ENCODE measurements around the gene FREM1.

GRCh38 chr9:14906000-14906399, 4.2 kb downstream of the FREM1 start:
- TF ChIP-seq CTCF (conservative IDR thresholded peaks at IDR 0.05; ENCODE audit: low read depth, low read length) = no peak
- no peak for TF ChIP-seq NFE2L2 (IDR thresholded peaks at IDR 0.05; ENCODE audit: low read depth, low read length)
- no peak for TF ChIP-seq SMC3 (IDR thresholded peaks at IDR 0.05; ENCODE audit: low read depth, low read length)
- no peak for TF ChIP-seq RFX5 (IDR thresholded peaks at IDR 0.05; ENCODE audit: low read depth, low read length)
- TF ChIP-seq POLR2A (IDR thresholded peaks at IDR 0.05; ENCODE audit: low read depth, low read length) = no peak
- TF ChIP-seq MXI1 (IDR thresholded peaks at IDR 0.05; ENCODE audit: borderline replicate concordance, low read depth, low read length) = no peak
- no peak for TF ChIP-seq CHD1 (IDR thresholded peaks at IDR 0.05; ENCODE audit: low read depth, low read length)

Data from IMR-90 (cell line).